HG02763 (cell line): ENCODE measurements around the gene XRCC1.
"Not testable (repeated sequence)": the region's sequence is repeated elsewhere in the genome, so short reads cannot be mapped to it uniquely, and the experiment has no call there.

Source experiments
- ATAC-seq: cut with Tn5 transposase; IDR thresholded peaks from one replicate; pipeline ENCODE4 v1.9.1; 2021; ENCODE audit warnings: mild to moderate bottlenecking, moderate library complexity; ENCODE audit not compliant: unreplicated experiment

XRCC1 gene

DNA sequence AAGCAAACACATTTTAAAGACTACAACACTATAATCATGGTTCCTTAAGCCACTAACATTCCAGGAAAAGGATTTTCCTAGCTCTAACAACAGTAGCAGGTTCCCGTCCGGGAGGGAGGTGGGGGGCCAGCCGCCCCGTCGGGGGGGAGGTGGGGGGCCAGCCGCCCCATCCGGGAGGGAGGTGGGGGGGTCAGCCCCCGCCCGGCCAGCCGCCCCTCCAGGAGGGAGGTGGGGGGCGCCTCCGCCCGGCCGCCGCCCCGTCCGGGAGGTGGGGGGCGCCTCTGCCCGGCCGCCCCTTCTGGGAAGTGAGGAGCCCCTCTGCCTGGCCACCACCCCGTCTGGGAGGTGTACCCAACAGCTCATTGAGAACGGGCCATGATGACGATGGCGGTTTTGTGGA lies 27.4 kb downstream of the XRCC1 start:
- ATAC-seq: not testable (repeated sequence)

DNA sequence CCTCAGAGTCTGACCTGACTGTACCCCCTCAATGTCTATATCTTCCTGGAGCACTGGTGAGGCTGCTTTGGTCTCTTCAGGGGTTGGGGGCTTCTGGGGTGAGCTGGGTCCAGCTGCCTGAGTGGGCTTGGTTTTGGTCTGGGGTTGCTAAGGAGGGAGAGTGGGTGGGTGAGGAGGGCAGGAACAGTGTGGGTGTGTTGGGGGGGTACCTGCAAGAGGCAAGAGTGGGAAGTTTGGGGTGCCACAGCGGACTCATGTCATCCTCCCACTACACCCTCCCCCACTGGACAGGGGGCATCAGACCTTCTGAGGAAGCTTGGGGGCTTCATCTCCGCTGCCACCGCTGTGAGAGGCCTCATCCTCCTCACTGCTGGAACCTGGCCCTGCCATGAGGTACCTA lies 28.7 kb downstream of the XRCC1 start:
- no peak for ATAC-seq

DNA sequence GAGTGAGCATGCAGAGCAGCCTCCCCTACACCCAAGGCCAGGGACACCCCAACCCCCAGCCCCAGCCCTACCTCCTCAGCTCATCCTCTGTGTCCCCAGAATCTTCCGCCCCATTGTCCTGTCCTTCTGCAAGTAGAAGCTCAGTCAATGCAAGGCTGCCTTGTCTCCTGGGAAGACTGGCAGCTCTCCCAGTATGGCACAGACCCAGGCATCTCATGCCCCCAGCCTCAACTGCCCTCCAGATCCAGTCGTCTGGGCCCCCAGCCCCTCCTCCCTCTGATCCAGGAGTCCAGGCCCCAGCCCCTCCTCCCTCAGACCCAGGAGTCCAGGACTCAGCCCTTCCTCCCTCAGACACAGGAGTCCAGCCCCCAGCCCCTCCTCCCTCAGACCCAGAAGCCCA lies 29.3 kb downstream of the XRCC1 start:
- ATAC-seq: no peak

DNA sequence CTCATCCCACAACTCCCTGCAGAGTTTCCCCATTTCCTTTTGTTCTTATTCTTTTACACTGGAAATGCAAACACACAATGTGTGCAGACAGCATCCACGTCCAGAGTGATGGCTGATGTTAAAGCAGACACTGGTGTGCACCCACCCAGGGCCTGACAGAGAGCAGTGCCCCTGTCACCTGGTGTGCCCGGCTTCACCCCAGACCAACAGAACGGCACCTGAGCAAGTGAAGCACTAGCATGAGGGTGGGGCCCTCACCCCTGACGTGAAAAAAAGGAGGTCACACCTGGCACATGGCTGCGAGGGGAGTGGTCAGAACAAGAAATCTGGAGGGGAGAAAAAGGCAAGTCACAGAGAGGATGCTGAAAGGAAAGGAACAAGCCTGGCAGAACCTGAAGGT lies 30.1 kb downstream of the XRCC1 start:
- ATAC-seq: no peak

DNA sequence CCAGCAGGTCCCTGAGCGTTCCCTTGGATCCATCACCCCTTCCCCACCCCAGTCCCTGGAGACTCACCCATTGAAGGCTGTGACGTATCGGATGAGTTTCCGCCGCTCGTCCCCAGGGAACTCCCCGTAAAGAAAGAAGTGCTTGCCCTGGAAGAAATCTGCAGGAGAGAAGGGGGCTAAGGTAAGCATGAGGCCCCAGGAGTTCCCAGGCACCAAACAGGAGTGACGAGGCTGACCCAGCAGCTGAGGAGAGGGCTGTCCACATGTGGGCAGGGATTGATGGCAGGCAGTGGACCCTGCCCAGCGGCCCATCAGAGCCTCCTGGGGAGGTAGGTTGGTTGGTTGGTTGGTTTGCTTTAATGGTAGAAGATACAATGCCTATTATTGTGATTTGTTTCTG lies 31.2 kb downstream of the XRCC1 start:
- no peak for ATAC-seq

DNA sequence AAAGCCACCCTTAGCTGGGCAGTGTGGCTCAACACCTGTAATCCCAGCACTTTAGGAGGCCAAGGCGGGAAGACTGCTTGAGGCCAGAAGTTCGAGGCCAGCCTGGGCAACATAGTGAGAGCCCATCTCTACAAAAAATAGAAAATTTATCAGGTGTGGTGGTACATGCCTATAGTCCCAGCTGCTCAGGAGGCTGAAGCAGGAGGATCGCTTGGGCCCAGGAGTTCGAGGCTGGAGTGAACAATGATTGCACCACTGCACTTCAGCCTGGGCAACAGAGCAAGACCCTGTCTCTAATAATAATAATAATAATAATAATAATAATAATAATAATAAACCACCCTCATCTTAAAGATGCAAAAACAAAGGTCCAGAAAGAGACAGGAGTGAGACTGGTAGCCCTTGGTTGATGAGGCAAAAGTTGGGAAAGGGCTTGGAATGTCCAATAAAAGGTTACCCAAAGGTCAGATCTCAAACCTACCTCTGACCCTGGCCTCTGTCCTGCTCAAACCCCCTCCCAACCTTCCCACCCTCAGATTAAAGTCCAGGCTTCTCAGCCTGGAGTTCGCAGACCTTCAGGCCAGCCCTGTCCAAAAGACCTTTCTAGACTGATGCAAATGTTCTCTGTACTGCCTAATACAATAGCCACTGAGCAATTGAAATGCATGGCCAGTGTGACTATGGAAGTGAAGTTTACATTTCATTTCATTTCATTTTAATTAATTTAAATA lies 33.2 kb downstream of the XRCC1 start:
- ATAC-seq: no peak

DNA sequence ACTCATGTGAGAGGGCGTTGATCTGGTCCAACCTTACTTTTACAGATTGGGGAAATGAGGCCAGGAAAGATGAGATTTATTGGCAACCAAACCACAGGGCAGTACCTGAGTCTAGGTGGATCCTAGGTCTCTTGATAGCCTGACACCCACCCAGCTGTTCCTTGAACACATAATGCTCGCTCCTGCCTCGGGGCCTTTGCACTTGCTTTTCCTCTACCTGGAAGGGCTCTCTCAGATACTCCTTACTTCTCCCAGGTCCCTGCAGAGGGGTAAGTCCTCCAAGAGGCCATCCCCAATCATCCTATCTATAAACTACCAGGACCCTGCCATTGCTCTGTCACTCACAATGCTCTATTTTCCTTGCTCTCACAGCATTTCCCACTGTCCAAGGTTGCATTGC lies 34.9 kb downstream of the XRCC1 start:
- ATAC-seq: no peak

DNA sequence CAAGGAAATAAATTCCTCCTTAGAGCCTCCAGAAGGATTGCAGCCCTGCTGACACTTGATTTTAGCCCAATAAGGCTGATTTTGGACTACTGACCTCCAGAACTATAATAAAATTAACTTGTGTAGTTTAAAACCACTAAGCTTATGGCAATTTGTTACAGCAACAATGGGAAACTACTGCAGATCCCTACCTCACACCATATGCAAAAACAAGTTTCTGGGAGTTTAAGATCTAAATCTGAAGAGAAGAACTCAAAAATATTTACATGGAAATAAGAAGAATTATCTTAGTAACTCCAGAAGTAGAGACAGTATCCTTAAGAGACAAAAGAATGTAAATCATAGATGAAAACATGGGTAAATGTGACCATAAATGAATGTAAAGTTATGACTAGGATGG lies 36.4 kb downstream of the XRCC1 start:
- no peak for ATAC-seq

DNA sequence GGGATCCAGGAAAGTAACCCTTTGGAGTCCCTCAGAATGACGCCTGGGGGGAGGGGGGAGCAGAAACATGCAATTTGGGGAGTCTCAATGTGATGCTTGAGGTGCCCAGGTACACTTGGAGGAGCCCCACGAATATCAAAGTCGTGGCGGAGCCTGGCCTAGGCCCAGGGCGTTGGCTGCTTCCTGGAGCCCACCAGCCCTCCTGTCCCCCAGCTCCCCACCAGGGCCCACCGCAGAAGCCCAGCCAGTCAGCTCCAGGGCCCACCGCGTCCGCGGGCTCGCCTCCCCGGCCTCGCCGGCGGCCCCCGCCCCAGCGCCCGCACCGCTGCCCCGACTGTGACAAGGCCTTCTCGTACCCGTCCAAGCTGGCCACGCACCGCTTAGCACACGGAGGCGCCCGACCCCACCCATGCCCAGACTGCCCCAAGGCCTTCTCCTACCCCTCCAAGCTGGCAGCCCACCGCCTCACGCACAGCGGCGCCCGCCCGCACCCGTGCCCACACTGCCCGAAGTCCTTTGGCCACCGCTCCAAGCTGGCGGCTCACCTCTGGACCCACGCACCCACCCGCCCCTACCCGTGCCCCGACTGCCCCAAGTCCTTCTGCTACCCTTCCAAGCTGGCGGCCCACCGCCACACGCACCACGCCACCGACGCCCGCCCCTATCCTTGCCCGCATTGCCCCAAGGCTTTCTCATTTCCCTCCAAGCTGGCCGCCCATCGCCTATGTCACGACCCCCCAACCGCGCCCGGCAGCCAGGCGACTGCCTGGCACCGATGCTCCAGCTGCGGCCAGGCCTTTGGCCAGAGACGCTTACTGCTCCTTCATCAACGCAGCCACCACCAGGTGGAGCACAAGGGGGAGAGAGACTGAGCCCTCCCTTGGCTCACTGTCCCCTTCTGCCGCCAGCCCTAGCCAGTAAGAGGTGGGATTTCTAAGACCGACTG lies 40.2 kb downstream of the XRCC1 start:
- no peak for ATAC-seq

DNA sequence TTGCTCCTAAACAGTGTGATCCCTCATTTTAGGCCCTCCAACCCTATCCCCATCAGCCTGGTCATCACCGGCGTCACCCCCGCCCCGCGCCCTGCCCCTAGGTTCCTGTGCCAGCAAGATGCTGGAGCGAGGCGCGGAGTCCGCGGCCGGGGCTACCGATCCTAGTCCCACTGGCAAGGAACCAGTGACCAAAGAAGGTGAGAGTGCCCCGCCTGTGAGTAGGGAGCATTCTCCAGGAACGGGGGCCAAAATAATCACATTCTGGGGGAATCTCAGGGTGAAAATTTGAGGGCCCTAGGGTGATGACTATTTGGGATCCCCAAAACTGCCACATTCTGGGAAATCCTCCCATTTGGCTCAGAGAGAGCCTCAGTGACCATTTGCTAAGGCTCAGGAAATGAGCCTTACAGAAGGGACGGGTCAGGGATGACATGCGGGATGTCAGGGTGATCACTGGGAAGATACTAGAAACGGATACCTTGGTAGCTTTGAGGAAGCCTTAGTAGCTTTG lies 41.0 kb downstream of the XRCC1 start:
- no peak for ATAC-seq

DNA sequence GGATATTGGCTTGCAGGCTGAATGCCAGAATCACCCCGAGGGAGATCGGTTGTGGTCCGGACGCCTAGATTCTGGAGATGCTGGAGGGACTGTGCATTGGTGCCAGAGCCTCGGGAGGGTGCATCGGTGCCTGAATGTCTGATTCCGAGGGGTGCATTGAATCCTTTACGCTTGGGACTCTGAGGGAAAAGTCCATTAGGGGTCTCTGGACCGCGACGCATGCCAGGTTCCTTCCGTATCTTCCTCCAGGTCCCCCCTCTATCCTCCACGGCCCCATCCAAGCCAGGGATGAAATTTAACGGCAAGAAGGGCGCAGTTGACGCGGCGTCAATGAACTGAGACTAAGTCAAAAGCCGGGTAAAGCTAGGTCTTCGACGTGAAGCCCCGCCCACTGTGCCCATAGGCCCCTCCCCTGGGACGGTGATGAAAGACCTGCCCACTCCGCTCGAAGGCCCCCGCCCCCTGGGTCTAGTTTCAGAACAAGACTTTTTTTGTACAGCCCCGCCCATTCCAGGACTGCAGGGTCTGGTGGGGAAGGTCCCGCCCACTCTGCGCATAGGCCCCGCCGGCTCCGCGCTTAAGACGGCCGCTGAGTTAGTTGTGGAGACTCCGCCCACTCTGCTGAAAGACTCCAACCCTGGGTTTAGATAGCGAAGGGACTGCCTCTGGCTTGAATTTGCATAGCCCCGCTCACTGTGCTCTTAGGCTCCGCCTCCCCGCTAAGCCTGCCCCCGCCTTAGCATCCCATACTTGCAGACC lies 41.6 kb downstream of the XRCC1 start:
- no peak for ATAC-seq

DNA sequence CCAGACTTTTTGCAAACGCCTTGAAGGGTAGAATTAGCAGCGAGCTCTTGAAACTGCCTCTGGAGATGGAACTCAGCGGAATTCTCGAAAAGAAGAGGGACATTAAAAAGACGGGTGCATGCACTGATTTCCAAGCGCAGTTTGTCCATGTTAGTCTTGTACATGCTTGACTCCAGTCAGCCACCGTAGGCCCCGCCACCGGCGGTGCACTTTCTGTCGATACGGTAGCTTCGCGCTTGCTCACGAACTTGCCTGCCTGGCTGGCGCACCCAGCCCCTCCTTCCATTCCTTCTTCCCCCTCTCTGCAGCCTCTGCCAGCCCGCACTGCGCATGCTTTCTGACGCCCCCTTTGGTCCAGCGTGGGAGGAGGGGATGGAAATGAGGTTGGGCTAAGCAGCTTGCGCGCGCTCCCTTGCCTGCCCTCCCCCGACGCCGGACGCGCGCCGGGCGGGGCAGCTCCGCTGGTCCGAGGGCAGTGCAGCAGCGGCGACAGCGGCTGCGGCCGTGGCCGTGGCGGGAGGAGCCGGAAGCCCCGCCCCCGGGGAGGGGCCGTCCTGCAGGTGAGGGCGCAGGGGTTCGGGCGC lies 42.3 kb downstream of the XRCC1 start, which contains the start of gene ZNF575:
ZNF575 (plus strand) TSS at position 227 of the 584 bp plus-strand sequence. CDS start 1,235 bp downstream, outside the sequence.
- ATAC-seq: peak; percentile 60

DNA sequence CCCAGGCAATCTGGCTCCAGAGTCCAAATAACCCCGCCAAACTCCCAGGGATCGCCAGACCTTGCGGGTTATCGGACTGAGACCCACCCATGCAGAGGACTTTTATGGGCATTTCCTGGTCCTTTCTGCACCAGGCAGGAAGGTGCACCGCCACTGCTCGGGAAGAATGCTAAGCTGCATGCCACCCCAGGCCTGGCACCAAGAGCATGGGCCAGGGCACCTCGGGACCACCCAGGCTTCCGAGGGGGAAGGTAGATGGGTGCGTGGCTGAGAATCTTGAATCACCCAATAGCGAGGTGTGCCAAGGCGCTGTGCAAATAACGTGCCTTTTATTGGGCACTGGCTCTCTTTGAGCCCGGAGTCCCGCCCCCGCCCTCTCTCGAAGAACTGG lies 42.8 kb downstream of the XRCC1 start:
- peak; percentile 17 for ATAC-seq

DNA sequence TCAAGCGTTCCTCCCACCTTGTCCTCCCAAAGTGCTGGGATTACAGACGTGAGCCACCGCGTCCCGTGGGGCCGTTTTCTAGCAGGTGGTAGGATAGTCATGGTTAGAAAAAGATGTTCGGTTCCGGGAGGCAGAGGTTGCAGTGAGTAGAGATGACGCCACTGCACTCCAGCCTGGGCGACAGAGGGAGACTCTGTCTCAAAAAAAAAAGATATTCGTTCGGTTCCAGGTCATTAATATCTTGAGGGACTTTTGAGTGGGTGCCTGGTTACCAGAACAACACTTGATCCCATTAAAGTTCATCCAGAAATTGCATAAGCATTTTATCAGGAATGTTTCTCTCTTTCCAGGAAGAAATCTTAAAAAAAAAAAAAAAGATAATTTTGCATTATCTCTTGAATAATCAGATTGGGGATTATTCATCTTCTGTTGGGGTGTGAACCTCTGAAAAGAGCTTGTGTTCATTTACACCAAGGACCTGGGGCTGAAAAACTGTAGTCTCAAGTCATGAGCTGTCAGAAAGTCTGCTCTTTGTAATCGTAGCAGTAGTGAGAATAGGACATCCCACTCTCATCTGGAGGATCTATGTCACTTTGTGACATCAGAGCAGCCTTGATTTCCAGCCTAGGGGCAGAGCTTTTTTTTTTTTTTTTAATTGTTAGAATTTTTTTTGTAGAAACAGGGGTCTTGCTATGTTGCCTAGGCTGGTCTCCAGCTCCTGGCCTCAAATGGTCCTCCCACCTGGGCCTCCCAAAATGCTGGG lies 47.3 kb downstream of the XRCC1 start:
- no peak for ATAC-seq

DNA sequence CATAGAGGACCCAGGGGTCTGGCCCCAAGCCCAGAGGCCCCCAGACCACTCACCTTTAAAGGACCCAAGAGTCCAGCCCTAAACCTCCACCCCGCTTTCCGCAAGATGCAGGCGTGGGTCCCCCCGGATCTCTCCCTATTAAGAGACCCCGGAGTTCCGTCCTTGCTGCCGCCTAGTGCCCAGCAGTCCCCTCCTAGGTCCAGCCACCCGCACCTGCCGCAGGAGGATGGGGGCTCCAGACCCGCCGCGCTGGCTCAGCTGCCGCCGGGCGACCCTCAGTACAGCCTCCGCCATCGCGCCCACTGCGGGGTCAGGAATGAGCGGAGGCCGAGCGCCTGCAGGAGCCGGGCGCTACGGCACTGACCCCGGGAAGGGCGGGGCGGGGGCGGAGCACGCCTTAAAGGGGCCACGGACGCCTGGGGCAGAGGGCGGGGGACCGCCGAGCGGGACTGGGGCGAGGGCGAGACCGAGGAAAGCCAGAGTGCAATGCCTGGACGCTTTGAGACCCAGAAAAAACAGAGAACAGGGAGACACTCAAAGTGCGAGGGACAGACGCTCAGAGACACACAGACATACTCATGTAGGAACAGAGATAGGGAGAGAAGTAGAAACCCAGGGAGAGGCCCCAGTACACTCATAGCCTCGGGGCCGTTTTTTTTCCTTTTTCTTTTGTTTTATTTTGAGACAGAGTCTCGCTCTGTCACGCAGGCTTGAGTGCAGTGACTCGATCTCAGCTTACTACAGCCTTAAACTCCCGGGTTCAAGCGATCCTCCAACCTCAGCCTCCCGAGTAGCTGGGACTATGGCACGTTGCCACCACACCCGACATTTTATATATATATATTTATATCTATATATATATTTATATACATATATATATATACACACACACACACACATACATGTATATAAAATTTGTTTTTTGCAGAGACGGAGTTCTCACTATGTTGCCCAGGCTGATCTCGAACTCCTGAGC lies 48.2 kb downstream of the XRCC1 start, which contains the start of gene ETHE1:
ETHE1 (minus strand) TSS at position 318 of the 976 bp plus-strand sequence; CDS start at position 294, 24 bp downstream.
- ATAC-seq: peak; percentile 79

DNA sequence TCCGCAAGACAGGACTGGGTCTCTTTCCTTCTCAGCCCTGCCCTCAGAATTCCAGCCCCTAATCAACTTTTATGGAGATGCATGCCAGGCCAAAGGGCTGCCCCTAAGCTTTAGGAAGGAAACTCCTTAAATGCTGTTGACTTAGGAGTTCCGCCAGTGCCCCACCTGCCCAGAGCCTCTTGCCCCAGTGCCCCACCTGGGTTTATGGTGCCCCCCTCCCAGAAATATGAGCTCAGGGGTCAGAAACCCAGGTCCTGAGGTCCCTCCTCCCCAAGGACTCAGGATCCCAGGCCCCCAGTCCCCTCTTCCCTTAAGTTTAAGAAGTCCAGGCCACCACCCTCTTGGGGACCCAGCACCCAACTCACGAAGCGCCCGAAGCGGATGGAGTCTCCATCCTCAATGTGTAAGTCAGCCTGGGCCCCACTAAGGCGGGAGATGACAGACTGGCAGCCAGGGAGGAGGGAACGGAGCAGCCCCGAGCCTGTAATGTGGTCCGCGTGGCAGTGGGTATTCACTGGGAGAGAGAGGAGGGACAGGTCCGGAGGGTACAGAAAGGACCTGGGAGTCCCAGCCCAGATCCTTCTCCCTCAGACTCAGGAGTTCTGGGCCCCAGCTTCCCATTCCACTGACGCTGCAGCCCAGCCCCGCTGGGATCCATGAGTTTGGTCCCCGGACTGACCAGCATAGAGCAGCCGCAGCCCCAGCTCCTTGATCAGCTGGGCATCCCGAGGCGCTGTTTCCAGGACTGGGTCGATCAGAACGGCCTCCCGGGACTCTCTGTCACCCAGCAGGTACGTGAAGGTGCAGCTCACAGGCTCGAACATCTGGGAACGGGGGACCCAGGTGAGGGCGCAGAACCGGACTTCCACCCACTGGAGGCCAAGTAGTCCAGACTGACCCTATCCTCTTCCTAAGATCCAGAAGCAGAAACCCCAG lies 49.2 kb downstream of the XRCC1 start:
- ATAC-seq: no peak
